Lung microvascular endothelial cell (primary cell): ENCODE data around the gene NTS. TPM values are rescaled to one million over a fixed set of nuclear protein-coding genes. Genes with fewer than 3 reads are reported as not detected.
A peak's percentile ranks its signal among the peaks of the same experiment; 100 is the strongest.

ENCODE experiments used
- DNase-seq, 2 donors: peaks; one replicate each; pipeline versions ENCODE4 v3.0.0 to v3.0.0-alpha.2; 2010; ENCODE audit warnings: low read depth in 2 of 2
- total RNA-seq: library from RNA; depleted of rRNA; stranded (reverse); fragments of >200 nt; gene quantifications from 2 replicates; pipeline ENCODE4 v1.2.1, GENCODE V29; 2014

NTS gene
- total RNA-seq: under 0.01 and 0.99 TPM in 2 replicates

GRCh38 chr12:85874031-85874461 is at the start of gene NTS:
TSS of gene NTS (plus strand) at chr12:85874295. CDS start at chr12:85874404, 109 bp downstream.
- no peak for DNase-seq

GRCh38 chr12:85825746-85826145 is 48.3 kb upstream of the NTS start:
- no peak for DNase-seq

- no peak for DNase-seq
Measured at GRCh38 chr12:85828576-85828975, 45.5 kb upstream of the NTS start.

- no peak for DNase-seq
Measured at GRCh38 chr12:85829391-85829790, 44.7 kb upstream of the NTS start.

GRCh38 chr12:85831327-85831990 is 42.6 kb upstream of the NTS start:
- DNase-seq: peak in 1 of 2 donors; percentile 33

- no peak for DNase-seq
Measured at GRCh38 chr12:85833579-85833978, 40.5 kb upstream of the NTS start.

GRCh38 chr12:85834378-85834777 is 39.7 kb upstream of the NTS start:
- DNase-seq: peak in 1 of 2 donors; percentile 80

GRCh38 chr12:85835426-85836196 is 38.5 kb upstream of the NTS start:
- peak in 1 of 2 donors; percentile 73 for DNase-seq

- DNase-seq: peak; percentile 13 to 63
Measured at GRCh38 chr12:85836197-85837090, 37.7 kb upstream of the NTS start, which contains the start of gene RASSF9. TSS of gene RASSF9 (minus strand) at chr12:85836409. CDS start at chr12:85836201, 208 bp downstream.

GRCh38 chr12:85843606-85844310 is 30.3 kb upstream of the NTS start:
- DNase-seq: no peak

- DNase-seq: no peak
Measured at GRCh38 chr12:85849344-85849743, 24.8 kb upstream of the NTS start.

GRCh38 chr12:85855305-85855704 is 18.8 kb upstream of the NTS start:
- no peak for DNase-seq

GRCh38 chr12:85856966-85857365 is 17.1 kb upstream of the NTS start:
- no peak for DNase-seq

- DNase-seq: peak in 1 of 2 donors; percentile 20
Measured at GRCh38 chr12:85865890-85866289, 8.2 kb upstream of the NTS start.

- DNase-seq: peak; percentile 71 to 86
Measured at GRCh38 chr12:85866986-85867776, 6.9 kb upstream of the NTS start.

GRCh38 chr12:85872497-85873091 is 1.5 kb upstream of the NTS start:
- DNase-seq: peak; percentile 74 to 79

GRCh38 chr12:85877459-85877858 is 3.4 kb downstream of the NTS start:
- DNase-seq: no peak

GRCh38 chr12:85883763-85884162 is 9.7 kb downstream of the NTS start:
- no peak for DNase-seq

- no peak for DNase-seq
Measured at GRCh38 chr12:85894653-85895052, 20.6 kb downstream of the NTS start.
